Activated CD4-positive, alpha-beta T cell treated with anti-CD3 and anti-CD28 coated beads, Interleukin-2, amount 50 U/mL, for 1 hour (primary cell): ENCODE data around the gene PALLD.

Experiments used
- DNase-seq: peaks from one replicate; pipeline ENCODE4 v3.0.0-alpha.2; 2020

PALLD gene

GRCh38 chr4:168628251-168628650, 131.4 kb downstream of the PALLD start:
- no peak for DNase-seq

GRCh38 chr4:168629566-168629965, 132.7 kb downstream of the PALLD start:
- DNase-seq: no peak

- no peak for DNase-seq
These were observed 133.8 kb downstream of the PALLD start for GRCh38 chr4:168630445-168631187.

- DNase-seq: no peak
These were observed 134.7 kb downstream of the PALLD start for GRCh38 chr4:168631241-168632162.

DNA sequence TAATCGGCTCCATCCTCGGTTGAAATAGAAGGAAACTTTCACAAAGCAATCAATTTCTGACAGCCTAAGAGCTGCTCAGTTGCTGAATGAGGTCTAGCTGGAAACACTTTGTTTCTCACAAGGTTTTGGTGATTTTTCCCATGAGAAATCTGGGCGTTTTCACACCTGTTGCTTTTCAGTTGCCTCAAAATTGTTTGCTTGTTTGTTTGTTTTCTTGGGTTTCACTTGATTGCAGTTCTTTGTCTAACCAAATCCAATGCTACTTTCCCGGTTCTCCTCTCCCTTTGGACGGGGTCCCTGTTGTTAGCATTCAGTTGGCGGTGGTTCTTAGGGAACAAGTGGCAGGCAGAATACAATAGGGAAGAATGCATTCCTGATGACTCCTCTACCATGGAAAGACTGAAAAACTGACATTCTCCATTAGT, 135.5 kb downstream of the PALLD start:
- no peak for DNase-seq

DNA sequence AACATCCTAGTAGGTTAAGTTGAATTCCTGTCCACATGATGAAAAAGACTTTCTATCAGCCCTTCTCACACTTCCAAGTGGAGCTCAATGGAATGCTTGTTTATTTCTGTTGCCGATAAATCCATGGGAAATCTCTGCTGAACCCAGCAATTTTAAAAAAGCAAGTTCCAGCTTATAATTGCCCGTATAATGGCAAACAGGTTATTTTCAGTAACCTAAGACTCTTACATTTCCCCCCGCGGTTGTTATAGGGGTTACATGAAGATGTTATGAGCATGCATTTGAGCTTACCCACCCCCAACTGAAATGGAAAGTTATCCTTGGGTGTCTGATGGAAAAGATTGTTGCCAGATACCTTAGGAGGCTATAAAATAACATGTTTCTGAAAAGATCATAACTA, 136.2 kb downstream of the PALLD start:
- no peak for DNase-seq

DNA sequence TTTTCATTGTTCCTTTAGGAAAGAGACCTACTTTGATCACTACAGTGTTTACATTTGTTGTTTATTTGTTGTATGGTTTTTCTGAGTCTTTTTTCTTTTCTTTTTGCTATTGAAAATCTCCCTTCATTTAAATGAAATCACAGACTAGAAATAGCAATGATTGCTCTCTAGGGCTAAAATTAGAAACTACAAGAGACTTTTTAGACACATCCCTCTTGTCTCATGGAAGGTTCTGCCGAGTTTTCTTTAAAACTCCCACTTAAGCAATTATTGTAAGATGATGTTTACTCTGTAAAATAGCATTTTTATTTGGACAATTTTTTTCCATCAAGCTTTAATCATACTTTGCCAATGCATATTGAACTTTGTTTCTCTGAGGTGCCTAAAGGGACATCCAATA, 136.6 kb downstream of the PALLD start:
- no peak for DNase-seq

DNA sequence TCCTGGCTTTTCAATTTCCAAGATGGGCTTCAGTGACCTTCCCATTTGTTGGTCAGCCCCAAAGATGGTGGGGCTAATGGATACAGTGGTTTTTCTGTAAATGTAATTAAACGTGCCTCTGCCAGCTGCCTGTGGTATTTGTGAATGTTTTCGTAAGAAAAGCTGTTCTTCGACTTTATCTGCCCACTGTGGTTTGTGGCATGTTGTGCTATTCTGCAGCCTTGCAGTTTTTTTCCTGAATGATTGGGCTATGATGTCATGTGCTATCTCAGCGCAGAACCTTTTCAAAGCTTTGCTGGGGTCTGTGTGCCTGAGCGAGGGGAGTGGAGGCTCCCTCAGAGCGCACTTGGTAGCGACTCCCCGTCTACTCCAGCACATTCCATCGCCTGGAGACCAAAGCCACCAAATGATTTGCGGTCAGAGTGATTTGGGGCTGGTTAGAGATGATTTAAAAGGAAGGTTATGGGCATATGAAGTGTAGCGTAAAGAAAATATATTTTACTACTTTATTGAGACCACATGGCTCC, 137.5 kb downstream of the PALLD start:
- DNase-seq: no peak

GRCh38 chr4:168636040-168636439, 139.2 kb downstream of the PALLD start:
- DNase-seq: no peak

DNA sequence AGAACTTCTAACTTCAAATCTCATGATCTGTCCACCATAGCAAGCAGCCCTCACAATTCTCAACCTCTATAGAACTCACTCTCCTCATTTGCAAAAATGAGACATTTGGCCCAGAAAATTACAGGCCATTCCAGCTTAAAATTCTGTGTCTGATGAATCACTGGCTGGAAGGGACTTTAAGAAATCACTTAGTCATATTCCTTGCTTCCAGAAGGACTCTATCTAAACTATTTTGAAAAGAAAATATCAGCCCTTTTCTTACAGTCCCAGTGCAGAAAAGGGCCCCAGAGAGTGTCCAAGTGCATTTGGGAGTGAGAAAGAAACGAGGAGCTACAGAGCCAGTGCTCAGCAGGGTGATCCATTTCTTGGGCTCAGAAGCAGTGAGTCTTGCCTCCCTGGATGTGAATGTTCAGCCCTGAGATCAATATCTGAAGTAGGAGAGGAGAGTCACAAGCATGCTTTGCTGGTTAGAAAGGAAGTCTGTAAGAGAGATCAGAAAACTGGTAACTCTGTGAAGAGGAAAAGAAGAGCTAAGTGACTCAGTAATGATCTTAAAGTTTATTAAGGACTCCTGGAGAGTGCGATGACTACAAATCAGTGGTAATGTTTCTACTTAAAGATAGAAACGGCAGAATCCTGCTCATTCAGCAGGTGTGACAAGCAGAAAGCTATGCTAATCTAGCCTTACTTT, 139.8 kb downstream of the PALLD start:
- no peak for DNase-seq

DNA sequence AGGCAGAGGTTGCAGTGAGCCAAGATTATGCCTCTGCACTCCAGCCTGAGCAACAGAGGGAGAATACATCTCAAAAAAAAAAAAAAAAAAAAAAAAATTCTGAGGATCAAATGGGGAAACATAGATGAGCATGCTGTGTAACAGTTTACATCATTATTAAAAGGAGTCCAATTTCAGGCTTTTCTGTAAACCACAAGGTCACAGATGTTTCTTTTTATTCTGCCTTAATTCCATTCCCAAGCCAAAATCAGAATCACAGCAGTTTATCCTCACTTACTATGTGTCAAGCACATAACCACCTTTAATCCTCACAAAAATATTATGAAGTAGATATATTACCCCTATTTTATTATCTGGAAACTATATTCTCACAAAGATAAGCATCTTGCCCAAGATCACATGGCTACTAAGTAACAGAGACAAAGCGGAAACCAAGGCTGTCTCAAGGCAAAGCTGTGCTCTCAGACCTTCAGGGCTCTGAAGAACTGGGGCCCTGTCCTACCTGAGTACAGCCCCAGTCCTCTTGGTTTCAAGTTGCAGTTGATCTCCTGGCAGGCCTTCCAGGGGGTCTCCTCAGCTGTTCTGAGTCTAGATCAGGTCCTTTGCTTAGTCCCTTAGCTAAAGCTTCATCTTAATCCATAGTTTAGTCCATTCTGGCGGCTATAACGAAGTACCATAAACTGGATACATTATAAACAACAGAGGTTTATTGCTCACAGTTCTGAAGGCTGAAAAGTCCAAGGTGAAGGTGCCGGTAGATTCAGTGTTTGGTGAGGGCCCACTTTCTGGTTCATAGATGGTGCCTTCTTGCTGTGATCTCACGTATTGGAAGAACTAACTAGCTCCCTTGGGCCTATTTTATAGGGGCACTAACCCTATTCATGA, 141.3 kb downstream of the PALLD start:
- no peak for DNase-seq

- no peak for DNase-seq
These were observed 143.1 kb downstream of the PALLD start for GRCh38 chr4:168639914-168640313.

GRCh38 chr4:168641811-168642140, 144.9 kb downstream of the PALLD start:
- DNase-seq: no peak

DNA sequence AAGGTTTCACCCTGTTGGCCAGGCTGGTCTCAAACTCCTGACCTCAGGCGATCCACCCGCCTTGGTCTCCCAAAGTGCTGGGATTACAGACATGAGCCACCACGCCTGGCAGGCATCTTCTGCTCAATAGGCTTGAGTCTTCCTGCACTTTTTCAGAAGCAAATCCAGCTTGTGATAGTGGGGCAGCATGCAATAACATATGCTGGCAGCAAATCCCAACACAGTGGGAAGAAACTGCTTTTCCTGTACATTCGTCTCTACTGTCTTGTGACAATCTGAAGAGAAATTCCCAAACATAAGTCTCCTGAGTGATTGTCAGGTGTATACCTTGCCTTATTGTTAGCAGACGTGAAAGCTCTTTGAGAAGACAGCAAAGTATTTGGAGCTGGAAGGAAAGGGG, 145.7 kb downstream of the PALLD start:
- DNase-seq: no peak

DNA sequence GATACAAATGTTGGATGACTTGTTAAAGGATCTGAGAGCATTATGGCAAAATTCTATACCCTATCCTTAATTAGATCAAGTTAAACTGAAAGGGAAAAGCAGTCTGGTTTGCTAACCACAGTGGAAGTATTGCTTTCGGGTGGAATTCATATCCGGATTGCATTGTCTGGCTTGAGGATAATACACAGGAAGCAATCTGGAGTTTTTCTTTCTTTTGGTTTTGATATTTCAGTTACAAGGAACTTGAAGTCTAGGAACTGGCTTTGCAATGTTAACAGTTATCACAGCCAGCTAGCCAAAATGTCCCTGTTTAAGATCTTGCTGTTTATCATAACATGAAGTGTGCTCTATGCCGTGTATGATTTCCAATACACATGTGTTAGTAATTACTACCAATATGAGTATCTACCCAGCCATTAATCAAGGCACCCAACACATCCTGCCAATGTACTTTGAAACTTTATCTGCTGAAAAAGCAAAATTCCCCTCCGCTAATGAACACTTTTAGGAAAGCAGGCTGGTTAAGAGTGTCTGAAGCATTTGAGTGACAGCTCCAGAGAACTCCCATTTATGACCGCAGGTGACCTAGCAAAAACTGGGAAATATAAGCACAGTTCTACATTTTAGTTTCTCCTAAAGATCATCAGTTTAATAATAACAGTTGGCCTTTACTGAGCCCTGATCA, 146.4 kb downstream of the PALLD start:
- DNase-seq: no peak

DNA sequence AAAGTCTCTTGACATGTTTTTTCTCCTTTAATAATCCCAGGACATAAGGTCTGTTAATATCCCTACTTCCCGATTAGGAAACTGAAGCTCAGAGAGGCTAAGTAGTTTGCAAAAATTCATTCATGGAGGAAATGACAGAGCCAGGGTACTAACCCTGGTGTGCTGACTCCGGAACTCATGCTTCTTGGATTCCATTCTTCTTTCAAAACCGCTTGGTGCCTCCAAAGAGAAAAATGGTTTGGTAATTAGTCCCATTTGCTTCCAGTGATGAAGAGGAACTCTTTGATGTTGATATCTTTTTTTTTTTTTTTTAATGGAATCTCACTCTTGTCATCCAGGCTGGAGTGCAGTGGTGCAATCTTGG, 146.9 kb downstream of the PALLD start:
- DNase-seq: no peak

DNA sequence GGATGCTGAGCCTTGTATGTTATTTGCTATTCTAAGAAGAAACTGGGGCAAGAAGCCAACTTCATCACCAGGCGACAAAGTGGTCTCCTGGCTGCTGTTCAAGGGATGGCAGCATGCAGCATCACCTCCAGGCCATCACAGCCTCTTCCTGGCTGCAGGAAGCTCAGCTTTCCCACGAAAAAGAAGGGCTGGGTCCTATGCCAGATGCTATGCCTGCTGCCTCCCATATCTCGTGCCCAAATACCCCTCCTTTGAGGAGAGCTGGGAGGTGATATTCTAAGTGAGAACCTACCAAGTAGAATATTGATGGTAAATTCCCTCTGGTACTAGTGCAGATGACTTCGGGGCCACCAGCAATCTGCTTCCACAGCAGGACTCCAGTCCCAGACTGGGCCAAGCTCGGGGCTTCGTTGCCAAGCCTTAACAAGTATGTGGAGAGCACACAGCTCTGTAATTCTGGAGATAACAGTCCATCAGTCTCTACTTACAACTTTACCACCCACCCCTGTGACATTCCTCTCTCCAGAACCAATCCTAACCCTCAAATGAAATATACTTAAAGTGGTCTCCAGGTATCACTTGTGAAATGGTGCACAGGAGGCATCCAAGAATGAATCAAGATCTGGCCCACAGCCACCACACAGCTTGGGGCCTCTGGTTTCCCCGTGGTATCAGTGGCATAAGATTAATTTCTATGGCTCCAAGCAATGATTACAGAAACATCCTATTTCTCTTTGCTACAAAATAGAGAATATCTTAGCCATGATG, 149.3 kb downstream of the PALLD start:
- DNase-seq: no peak

DNA sequence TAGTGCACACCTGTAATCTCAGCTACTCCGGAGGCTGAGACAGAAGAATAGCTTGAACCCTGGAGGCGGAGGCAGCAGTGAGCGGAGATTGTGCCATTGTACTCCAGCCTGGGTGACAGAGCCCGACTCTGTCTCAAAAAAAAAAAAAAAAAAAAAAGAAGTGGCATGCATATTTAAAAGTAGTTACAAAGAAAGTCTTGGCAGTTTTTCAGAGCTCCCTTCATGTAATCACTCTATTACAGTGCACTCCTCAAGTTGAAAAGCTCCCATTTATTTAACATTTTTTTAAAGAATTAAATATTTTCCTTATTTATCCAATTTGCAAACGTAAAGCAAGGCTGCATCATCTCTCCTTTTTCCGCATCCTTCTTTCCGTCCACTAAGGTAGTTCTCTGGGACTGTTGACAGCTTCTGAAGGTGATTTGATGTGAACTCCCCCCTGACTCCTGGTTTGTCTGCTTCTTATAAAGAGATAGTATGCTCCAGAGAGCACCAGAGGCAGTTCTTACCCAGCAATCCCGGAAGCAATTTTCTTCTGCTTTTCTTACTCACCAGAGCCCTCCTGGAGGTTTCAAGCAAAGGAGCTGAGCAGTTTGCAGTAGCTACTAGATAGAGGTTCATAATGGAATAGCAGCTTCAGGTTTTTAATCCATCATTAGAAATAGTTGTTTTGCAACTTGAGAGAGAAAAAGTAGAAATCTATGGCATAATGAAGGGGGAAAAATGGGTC, 151.0 kb downstream of the PALLD start:
- no peak for DNase-seq

DNA sequence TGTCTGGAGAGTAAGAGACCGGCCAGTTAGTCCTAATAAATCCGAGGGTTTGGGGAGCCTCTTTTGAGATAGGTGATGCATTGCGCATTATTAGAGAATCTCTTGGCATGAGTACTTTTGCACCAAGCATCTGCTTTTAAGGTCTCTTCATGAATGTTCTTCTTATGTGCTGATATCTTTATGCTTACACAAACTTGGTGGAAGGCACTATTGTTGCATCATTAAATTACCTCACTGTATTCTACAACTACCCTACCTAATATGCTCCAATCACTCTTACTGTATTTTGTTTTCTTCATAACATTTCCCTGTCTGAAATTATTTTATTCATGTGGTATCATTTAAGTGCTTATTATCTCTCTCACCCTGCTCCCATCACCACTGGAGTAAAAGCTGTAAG, 151.6 kb downstream of the PALLD start:
- no peak for DNase-seq

DNA sequence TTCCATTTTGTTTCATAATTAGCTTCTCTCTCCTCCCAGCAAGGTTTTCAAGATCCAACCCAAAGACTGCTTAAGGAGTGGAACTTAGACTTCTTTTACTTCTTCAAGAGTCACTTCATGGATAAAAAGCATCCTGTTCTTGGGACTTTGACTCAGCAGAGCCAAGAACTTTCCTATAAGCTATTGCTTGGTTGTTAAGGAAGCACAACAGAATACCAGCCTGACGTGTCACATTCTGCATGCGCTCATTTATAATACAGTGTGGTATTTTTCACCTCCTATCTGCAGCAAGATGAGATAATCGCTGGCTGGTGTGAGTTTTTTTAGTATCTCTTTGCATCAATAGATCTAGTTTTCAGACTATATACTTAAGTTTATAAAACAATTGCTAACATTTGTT, 152.1 kb downstream of the PALLD start:
- no peak for DNase-seq
